Nephron progenitor cell (in vitro differentiated cells): ENCODE data around the gene CEACAM8.
A peak's percentile ranks its signal among the peaks of the same experiment; 100 is the strongest.

Experiments
- DNase-seq: peaks from one replicate; pipeline ENCODE4 v3.0.0; 2021
- H3K27ac Mint-ChIP-seq: 2 replicates; pipeline ENCODE4 v1.8.0; 2021; ENCODE audit warnings: mild to moderate bottlenecking, moderate library complexity, mixed read lengths
- H3K27me3 Mint-ChIP-seq: 2 replicates; pipeline ENCODE4 v1.8.0; 2021; ENCODE audit warnings: mild to moderate bottlenecking, low read depth, mixed read lengths; ENCODE audit not compliant: poor library complexity
- H3K36me3 Mint-ChIP-seq: 2 replicates; pipeline ENCODE4 v1.8.0; 2021; ENCODE audit warnings: low read depth, mixed read lengths
- H3K4me1 Mint-ChIP-seq: 2 replicates; pipeline ENCODE4 v1.8.0; 2021; ENCODE audit warnings: mixed read lengths
- H3K4me3 Mint-ChIP-seq: 2 replicates; pipeline ENCODE4 v1.8.0; 2021; ENCODE audit warnings: mild to moderate bottlenecking, moderate library complexity, mixed read lengths
- H3K9me3 Mint-ChIP-seq: 2 replicates; pipeline ENCODE4 v1.8.0; 2021; ENCODE audit warnings: mild to moderate bottlenecking, moderate library complexity, mixed read lengths
- CTCF ChIP-seq: fragments of 200-600 bp; sonication (generic); IDR thresholded peaks from 2 replicates; pipeline ENCODE4 v1.5.0; 2021; ENCODE audit warnings: antibody characterized with exemption

The CEACAM8 gene

GRCh38 chr19:42568006-42568405 is 26.7 kb downstream of the CEACAM8 start:
- Mint-ChIP-seq H3K27me3 (peaks cover 43% of the 10 kb centered on the region), H3K9me3 (no peaks in the 10 kb centered on the region), H3K4me1 (no peaks in the 10 kb centered on the region), H3K27ac (no peak overlapping the region), H3K36me3 (no peaks in the 10 kb centered on the region), H3K4me3 (no peak overlapping the region)
- TF ChIP-seq CTCF, result no peak
- no peak for DNase-seq

GRCh38 chr19:42567567-42567966 is 27.2 kb downstream of the CEACAM8 start:
- Mint-ChIP-seq H3K27me3 (peaks cover 38% of the 10 kb centered on the region), H3K36me3 (no peaks in the 10 kb centered on the region), H3K27ac (no peak overlapping the region), H3K4me3 (no peak overlapping the region), H3K4me1 (no peaks in the 10 kb centered on the region), H3K9me3 (no peaks in the 10 kb centered on the region)
- TF ChIP-seq CTCF, result no peak
- no peak for DNase-seq

GRCh38 chr19:42563352-42564210 is 31.1 kb downstream of the CEACAM8 start:
- H3K27me3 Mint-ChIP-seq, result peaks cover 43% of the 10 kb centered on the region
- H3K9me3 Mint-ChIP-seq, result no peaks in the 10 kb centered on the region
- no peaks in the 10 kb centered on the region for H3K36me3 Mint-ChIP-seq
- peak; percentile 64 for TF ChIP-seq CTCF
- H3K4me1 Mint-ChIP-seq, result no peaks in the 10 kb centered on the region
- DNase-seq, result peak; percentile 42
- H3K27ac Mint-ChIP-seq, result no peak overlapping the region
- no peak overlapping the region for H3K4me3 Mint-ChIP-seq

GRCh38 chr19:42561512-42561911 is 33.2 kb downstream of the CEACAM8 start:
- Mint-ChIP-seq H3K9me3 (peaks cover 10% of the 10 kb centered on the region), H3K4me1 (peaks cover 10% of the 10 kb centered on the region), H3K27ac (no peak overlapping the region), H3K27me3 (peaks cover 28% of the 10 kb centered on the region), H3K36me3 (peaks cover 5% of the 10 kb centered on the region), H3K4me3 (no peak overlapping the region)
- TF ChIP-seq CTCF, result no peak
- no peak for DNase-seq

- DNase-seq, result no peak
- Mint-ChIP-seq H3K27me3 (peaks cover 23% of the 10 kb centered on the region), H3K4me3 (no peak overlapping the region), H3K9me3 (peaks cover 10% of the 10 kb centered on the region), H3K4me1 (peaks cover 17% of the 10 kb centered on the region), H3K27ac (no peak overlapping the region), H3K36me3 (peaks cover 5% of the 10 kb centered on the region)
- no peak for TF ChIP-seq CTCF
Measured at GRCh38 chr19:42560731-42561130, 34.0 kb downstream of the CEACAM8 start.
